ENCODE measurements around the gene B9D2.

B9D2 gene

GRCh38 chr19:41308450-41309179 is 55.3 kb downstream of the B9D2 start:
- H3K4me1 Mint-ChIP-seq (ENCODE audit: low read depth): peaks cover 87% of the 10 kb centered on the region
- H3K9me3 Mint-ChIP-seq: no peaks in the 10 kb centered on the region
- DNase-seq: peak; percentile 97
- H3K4me3 Mint-ChIP-seq: peak overlapping the region; percentile 96
- H3K27ac Mint-ChIP-seq: peak overlapping the region; percentile 99
- H3K36me3 Mint-ChIP-seq (ENCODE audit: low read depth): peaks cover 88% of the 10 kb centered on the region
- no peaks in the 10 kb centered on the region for H3K27me3 Mint-ChIP-seq

- peak overlapping the region; percentile 96 for H3K4me3 Mint-ChIP-seq
- peak overlapping the region; percentile 99 for H3K27ac Mint-ChIP-seq
- H3K9me3 Mint-ChIP-seq: no peaks in the 10 kb centered on the region
- no peaks in the 10 kb centered on the region for H3K27me3 Mint-ChIP-seq
- peaks cover 88% of the 10 kb centered on the region for H3K36me3 Mint-ChIP-seq (ENCODE audit: low read depth)
- no peak for DNase-seq
- peaks cover 87% of the 10 kb centered on the region for H3K4me1 Mint-ChIP-seq (ENCODE audit: low read depth)
Observed at GRCh38 chr19:41307954-41308449, 55.9 kb downstream of the B9D2 start.

GRCh38 chr19:41307090-41307875 is 56.7 kb downstream of the B9D2 start:
- no peak for DNase-seq
- Mint-ChIP-seq H3K27ac (peak overlapping the region; percentile 99), H3K36me3 (ENCODE audit: low read depth) (peaks cover 88% of the 10 kb centered on the region), H3K9me3 (no peaks in the 10 kb centered on the region), H3K4me3 (peak overlapping the region; percentile 52), H3K27me3 (no peaks in the 10 kb centered on the region), H3K4me1 (ENCODE audit: low read depth) (peaks cover 89% of the 10 kb centered on the region)

- H3K36me3 Mint-ChIP-seq (ENCODE audit: low read depth): peaks cover 90% of the 10 kb centered on the region
- peak overlapping the region; percentile 52 for H3K4me3 Mint-ChIP-seq
- no peaks in the 10 kb centered on the region for H3K27me3 Mint-ChIP-seq
- peak overlapping the region; percentile 99 for H3K27ac Mint-ChIP-seq
- no peak for DNase-seq
- peaks cover 89% of the 10 kb centered on the region for H3K4me1 Mint-ChIP-seq (ENCODE audit: low read depth)
- no peaks in the 10 kb centered on the region for H3K9me3 Mint-ChIP-seq
Observed at GRCh38 chr19:41305927-41306793, 57.8 kb downstream of the B9D2 start.

- no peak for DNase-seq
- H3K4me3 Mint-ChIP-seq: no peak overlapping the region
Observed at GRCh38 chr19:41304706-41305483, 59.1 kb downstream of the B9D2 start.

More at GRCh38 chr19:41304706-41305483, 59.1 kb downstream of the B9D2 start:
- peaks cover 91% of the 10 kb centered on the region for H3K36me3 Mint-ChIP-seq (ENCODE audit: low read depth)
- H3K4me1 Mint-ChIP-seq (ENCODE audit: low read depth): peaks cover 95% of the 10 kb centered on the region
- peak overlapping the region; percentile 95 for H3K27ac Mint-ChIP-seq
- H3K27me3 Mint-ChIP-seq: no peaks in the 10 kb centered on the region
- no peaks in the 10 kb centered on the region for H3K9me3 Mint-ChIP-seq
